ENCODE measurements around the gene PLCG2.

- TF ChIP-seq EZH2phosphoT487 (IDR thresholded peaks at IDR 0.05; ENCODE audit: insufficient read depth, low read depth) (no peak), EZH2 (IDR thresholded peaks at IDR 0.05; ENCODE audit: insufficient read depth, poor library complexity, severe bottlenecking) (no peak)
These were observed 226.9 kb downstream of the PLCG2 start for GRCh38 chr16:82006036-82006435.

All from GM23248 (cell line).